HG03342 (cell line): ENCODE results near the gene ACER3.
"Not testable (repeated sequence)": the region's sequence is repeated elsewhere in the genome, so short reads cannot be mapped to it uniquely, and the experiment has no call there.

Source experiments
- ATAC-seq: cut with Tn5 transposase; IDR thresholded peaks from one replicate; pipeline ENCODE4 v1.9.1; 2021; ENCODE audit warnings: mild to moderate bottlenecking, moderate library complexity; ENCODE audit not compliant: unreplicated experiment

Gene ACER3

DNA sequence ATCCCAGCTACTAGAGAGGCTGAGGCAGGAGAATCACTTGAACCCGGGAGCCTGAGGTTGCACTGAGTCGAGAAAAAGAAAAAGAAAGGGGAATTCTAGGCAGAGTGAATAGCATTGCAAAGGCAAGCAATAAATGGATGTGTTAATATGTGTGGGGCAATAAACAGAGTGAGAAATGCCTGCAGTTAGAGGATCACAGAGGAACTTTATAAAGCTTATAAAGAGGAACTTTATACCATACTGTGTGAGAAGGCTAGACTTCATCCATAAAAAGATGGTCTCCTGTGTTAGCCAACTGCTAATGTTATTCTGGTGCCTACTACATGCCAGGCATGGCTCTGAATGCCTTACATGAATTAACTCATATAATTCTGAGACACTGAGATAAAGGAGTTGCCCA is 174.3 kb downstream of the ACER3 start:
- no peak for ATAC-seq

DNA sequence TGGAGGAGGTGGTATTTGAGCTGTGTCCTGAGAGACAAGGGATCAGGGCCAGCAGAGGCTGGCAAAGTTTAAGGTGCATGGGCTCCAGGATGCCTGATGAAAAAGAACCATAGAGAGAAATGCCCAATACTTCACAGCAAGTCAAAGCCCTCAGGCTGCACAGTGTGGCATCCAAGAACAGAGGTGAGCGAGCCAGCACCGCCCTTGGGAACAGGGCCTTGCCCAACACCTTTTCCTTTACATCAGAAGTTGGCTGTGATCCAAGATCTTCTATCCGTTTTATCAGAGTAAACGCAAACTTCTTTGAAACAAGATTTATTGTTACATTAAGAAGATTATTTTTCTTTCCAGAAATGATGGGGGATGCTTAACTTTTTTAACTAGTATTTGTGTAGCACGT is 174.9 kb downstream of the ACER3 start:
- ATAC-seq, result no peak

DNA sequence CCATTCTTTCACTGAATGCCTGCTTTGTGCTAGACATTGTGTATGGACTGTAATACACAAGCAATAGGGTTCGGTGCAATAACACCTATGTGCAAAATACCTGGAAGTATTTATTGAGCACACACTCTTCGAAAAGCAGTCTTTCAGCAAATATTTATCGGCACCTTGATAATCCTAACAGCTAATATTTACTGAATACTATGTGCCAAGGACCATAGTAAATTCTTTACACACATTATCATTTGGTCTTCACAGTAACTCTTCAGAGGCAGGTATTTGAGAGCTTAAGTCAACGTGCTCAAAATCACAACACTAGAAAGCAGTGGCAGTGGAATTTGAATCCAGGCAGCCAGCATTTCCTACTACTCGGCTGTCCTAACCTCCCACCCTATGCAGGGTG is 175.7 kb downstream of the ACER3 start:
- ATAC-seq, result no peak

DNA sequence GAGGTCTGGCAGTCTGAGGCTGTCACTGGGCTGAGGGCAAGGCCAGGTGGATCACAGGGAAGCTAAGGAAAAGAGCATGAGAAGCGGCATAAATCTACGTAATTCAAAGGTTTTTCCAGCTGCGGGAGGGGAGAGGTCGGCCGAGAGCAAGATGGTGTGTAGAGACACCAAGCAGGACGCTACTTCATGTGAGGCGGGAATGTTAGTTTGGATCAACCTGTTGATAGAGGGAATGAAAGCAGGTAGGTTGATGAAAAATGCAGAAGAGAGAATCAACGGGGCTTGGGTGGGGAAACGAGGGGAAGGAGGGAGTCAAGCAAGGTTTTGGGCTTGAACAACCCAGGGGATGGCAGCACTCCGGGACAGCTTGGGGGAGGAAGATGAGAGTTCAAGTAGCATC is 176.3 kb downstream of the ACER3 start:
- ATAC-seq, result no peak

DNA sequence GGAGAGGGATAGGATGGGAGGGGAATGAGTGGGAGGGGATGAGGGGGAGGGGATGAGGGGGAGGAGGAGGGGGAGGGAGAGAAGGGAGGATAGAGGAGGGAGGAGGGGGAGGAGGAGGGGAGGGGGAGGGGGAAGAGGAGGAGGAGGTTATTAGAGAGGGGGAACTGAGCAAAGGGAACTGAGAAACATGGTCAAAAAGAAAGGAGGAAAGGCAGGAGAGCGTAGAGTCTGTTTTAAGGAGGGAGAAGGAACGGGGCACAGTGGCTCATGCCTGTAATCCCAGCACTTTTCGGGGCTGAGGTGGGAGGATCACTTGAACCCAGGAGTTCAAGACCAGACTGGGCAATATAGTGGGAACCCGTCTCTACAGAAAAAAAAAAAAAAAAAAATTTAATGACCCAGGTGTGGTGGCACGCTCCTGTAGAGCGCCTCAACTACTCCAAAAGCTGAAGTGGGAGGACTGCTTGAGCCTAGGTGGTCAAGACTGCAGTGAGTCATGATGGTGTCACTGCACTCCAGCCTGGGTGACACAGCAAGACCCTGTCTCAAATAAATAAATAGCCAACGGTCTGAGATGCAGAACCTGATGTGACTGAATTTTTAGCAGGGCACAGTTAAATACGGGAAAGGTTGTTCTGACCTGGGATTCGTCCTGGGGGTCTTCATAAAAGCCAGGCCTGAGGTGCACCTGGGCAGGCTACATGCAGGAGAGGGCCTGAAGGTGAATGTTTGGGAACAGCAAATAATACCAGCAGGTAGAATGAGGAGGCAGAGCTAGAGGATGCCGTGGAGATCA is 177.5 kb downstream of the ACER3 start:
- ATAC-seq, result no peak

DNA sequence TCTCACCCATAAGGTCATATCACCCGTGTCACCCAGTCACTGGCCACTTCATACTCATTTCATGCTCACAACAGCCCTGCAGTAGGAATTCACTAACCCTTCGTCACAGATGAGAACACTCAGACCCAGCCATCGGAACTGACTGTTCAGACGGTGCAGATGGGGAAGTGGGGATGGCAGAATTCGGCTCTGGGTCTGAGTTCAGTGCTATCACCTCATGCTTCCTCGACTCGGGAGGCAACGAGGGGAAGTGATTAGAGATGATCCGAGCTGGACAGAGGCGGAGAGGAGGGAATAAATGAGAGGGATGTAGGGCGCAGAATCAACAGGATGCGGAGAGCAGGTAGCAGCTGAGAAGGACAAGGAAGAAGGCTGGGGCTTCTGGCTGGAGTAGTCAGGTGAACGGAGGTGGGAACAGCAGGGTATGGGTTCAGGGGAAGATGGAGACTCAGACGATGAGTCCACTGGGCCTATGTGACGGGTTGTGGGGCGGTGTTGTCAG is 178.2 kb downstream of the ACER3 start:
- no peak for ATAC-seq

DNA sequence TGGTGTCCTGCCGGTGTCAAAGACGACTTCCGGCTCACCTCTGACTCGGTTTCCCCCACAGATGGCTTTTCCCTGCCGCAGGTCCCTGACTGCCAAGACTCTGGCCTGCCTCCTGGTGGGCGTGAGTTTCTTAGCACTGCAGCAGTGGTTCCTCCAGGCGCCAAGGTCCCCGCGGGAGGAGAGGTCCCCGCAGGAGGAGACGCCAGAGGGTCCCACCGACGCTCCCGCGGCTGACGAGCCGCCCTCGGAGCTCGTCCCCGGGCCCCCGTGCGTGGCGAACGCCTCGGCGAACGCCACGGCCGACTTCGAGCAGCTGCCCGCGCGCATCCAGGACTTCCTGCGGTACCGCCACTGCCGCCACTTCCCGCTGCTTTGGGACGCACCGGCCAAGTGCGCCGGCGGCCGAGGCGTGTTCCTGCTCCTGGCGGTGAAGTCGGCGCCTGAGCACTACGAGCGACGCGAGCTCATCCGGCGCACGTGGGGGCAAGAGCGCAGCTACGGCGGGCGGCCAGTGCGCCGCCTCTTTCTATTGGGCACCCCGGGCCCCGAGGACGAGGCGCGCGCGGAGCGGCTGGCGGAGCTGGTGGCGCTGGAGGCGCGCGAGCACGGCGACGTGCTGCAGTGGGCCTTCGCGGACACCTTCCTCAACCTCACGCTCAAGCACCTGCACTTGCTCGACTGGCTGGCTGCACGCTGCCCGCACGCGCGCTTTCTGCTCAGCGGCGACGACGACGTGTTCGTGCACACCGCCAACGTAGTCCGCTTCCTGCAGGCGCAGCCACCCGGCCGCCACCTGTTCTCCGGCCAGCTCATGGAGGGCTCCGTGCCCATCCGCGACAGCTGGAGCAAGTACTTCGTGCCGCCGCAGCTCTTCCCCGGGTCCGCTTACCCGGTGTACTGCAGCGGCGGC is 179.0 kb downstream of the ACER3 start:
- ATAC-seq, result no peak

DNA sequence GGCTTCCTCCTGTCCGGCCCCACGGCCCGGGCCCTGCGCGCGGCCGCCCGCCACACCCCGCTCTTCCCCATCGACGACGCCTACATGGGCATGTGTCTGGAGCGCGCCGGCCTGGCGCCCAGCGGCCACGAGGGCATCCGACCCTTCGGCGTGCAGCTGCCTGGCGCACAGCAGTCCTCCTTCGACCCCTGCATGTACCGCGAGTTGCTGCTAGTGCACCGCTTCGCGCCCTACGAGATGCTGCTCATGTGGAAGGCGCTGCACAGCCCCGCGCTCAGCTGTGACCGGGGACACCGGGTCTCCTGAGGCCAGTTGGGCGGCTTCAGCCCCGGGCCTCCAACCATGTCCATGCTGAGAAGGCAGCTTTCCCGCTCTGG is 179.7 kb downstream of the ACER3 start:
- ATAC-seq, result no peak

DNA sequence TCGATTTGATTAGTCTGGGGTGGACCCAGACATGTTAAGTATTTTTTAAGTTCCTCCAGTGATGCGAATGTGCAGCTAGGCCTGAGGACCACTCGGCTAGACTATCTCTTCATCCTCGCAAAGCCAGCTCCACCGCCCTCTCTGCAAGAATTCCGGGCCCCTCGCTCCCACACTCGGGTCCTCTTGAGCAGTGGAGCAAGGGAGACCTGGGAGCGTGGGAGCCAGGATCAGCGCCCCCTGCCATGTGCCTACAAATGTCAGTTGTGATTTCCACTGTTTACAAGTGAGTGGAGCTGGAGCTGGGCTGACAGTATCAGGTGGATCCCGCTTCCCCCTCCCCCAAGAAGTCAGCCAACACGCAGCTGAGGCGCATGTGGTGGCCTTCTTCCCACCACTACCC is 180.2 kb downstream of the ACER3 start:
- ATAC-seq, result no peak

DNA sequence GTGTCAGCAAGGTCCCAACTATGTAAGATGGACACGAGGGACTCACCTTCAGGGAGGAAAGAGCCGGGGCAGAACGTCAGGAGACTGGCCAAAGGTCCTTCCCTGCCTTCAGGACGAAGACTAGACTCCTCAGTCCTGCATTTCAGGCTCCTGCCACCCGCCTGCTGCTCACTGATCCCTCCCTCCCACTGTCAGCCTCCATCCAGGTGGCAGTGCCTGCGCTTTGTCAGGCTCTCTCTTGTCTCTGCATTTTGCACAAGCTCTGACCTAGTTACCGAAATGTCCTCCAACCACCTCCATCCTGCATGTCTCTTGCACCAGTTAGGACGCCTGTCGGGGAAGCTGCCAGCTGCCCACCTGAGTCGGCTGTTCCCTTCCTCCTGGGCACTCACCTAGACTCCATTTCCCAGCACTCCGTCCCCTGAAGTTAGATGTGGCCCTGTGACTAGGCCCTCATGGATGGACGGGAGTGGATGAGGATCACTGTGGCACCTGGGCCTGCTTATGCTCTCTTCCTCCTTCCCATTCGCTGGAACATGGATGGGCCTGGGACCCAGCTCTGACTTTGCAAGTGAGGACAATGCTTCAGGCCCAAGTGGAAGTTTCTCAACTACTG is 181.5 kb downstream of the ACER3 start:
- ATAC-seq, result no peak

DNA sequence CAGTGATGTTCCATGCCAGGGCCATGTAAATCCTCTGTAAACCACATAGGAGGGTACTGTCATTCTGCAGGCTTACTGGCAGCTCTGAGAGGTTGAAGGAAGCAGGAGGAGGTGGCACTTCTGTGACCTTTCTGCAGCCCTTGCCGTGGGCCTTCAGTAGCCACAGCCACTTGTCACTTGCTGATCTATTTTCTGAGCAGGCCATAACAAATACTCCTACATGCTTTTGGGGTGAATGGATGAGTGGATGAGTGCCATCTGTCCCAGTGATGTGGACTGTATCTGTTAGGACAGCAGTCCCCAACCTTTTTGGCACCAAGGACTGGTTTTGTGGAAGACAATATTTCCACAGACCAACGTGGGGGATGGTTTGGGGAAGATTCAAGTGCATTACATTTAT is 183.6 kb downstream of the ACER3 start:
- ATAC-seq, result no peak

DNA sequence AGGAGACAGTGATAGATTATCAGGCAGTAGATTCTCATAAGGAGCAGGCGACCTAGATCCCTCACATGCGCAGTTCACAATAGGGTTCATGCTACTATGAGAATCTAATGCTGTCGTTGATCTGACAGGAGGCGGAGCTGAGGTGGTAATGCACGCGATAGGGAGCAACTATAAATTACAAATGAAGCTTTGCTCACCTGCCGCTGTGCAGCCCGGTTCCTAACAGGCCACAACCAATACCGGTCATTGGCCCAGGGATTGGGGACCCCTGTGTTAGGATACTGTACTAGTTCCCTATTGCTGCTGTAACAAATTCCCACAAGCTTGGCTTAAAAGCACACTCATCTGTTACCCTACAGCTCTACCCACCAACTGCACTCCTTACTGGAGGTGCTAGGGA is 184.2 kb downstream of the ACER3 start:
- ATAC-seq, result no peak

DNA sequence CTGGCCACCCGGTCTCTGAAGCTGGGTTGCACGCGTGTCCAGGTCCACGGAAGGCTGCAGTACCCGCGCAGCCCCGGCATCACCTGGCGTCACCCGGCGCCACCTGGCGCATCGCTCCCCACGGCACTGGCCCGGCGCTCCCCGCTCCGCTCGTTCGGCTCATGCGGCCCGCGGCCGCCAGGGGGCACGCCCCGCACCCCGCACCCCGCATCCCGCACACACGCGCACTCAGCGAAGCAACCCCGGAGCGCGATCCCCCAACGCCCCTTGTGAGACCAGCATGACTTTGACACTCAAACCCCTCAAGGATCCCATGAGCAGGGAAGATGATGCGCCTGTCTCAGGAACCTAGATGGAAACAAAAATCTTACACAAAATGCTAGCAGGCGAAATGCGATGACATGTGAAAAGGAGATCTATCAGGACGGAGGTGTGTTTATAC is 185.4 kb downstream of the ACER3 start:
- no peak for ATAC-seq

DNA sequence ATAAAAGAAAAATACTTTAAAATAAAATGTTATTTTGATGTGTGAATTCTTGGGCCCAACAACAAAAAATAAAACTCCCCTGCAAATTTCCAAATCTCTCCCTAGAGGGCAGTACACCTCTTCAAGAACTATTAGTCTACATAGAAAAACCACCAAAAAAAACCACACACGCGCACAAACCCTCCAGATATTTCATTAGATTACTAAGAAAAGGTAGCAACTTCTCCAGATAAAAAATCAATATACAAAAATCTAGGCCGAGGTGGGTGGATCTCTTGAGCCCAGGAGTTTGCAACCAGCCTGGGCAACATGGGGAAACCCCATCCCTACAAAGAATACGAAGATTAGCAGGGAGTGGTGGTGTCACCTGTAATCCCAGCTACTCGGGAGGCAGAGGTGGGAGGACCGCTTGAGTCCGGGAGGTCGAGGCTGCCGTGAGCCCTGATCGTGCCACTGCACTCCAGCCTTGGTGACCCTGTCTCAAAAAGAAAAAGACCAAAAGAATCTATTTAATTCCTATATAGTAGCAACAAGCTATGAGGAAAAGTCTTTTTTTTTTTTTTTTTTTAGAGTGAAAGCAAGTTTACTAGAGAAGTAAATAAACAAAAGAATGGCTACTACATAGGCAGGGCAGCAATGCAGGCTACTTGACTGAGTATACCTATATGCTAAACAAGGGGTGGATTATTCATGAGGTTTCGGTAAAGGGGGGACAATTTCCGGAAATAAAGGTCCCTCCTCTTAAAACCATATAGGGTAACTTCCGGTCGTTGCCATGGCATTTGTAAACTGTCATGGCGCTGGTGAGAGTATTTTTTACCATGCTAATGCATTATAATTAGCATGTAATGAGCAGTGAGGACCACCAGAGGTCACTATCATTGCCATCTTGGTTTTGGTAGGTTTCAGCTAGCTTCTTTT is 186.5 kb downstream of the ACER3 start:
- ATAC-seq, result peak; percentile 80

DNA sequence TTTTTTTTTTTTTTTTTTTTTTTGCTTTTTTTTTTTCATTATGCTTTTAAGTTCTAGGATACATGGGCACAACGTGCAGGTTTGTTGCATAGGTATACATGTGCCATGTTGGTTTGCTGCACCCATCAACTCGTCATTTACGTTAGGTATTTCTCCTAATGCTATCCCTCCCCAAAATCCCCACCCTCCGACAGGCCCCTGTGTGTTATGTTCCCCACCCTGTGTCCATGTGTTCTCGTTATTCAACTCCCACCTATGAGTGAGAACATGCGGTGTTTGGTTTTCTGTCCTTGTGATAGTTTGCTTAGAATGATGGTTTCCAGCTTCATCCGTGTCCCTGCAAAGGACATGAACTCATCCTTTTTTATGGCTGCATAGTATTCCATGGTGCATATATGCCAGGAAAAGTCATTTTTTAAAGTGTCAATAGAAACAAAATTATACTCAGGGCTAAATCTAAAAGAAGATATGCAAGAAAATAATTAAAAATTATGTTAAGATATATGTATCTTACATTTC is 187.3 kb downstream of the ACER3 start:
- ATAC-seq, result not testable (repeated sequence)

DNA sequence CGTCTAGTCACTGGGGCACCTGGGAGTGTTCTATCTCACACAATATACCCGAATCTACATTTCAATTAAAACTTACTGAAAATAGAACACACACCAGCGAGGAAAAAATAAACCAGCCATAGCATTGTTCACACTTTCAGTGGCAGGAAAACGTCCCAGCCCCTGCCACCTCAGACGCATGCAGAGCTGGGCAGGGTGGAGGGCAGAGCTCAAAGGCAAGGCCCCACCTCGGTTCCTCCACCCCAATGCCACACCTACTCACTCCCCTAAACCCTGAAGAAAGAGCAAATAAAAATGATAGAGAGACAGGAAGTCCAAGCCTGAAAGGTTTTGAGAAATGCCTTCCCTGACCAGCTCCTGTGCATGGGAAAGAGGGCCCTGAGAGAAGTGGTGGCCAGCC is 188.3 kb downstream of the ACER3 start:
- no peak for ATAC-seq

DNA sequence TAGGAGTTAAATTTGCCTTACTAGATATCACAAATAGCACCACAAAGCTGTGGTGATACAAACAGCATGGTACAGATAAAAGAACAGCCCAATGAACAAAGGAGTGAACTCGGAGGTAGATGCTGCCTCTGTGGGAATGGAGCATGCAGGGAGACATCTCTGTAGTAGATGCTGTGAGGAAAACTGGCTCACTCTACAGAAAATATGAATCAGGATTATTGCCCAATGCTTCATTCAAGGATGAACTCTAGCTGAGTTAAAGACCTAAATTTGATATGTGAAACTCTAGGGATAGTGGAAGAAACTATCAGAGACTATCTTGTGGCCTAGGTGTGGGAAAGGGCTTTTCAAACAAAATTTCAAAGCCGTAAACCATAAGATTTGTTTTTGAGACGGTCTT is 190.8 kb downstream of the ACER3 start:
- ATAC-seq, result no peak

DNA sequence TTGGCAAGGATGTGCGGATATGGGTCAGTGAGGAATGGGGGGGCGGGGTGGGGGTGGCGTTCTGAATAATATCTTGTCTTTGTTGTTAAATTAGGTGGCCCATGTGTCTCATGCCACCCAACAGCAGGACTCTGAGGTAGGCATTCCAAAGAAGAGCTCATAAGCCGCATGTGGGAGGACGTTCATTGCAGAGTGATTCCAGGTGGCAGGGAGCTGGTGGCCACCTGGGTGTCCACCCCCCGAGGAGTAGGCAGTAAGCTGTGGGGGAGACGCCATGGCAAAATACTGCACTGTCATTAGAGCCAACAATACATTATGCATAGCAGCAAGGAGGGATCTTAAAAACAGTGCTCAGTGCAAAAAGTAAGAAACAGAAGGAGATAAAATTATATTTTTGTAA is 191.8 kb downstream of the ACER3 start:
- ATAC-seq, result no peak

DNA sequence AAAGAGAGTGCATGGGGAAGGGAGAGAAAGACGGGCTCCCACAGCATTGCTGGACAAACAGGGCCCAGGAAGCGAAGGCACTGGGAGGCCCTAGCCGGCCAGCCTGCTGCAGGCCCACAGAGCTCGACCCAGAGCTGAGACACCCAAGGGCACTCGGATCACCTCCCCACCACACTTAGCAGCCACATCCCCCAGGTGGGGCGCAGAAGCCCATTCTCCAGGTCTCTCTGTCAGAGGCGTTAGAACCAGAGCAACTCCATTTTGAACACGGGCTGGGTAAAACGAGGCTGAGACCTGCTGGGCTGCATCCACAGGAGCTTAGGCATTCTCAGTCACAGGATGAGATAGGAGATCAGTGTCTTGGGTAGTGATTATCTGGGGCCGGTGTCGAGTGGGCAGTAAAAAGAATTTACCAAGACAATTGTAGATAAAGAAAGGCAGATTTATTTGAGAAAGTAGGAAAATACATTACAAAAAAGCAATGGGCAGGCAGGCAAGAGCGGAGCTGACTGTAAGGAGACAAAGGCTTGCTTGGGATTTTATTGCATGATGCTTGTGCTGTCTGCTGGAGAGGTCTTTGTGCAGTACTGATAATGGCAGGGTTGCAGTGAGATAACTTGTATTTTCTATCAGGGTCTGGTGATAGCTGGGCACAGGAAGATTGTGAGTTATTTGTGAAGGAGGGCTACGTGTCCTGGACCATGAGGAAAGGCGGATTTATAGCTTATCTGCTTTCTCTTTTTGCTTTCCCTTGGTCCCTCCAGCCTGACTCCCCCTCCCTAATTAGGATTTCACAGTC is 192.7 kb downstream of the ACER3 start:
- no peak for ATAC-seq
